ENCODE data around the gene PTPRA.

DNA sequence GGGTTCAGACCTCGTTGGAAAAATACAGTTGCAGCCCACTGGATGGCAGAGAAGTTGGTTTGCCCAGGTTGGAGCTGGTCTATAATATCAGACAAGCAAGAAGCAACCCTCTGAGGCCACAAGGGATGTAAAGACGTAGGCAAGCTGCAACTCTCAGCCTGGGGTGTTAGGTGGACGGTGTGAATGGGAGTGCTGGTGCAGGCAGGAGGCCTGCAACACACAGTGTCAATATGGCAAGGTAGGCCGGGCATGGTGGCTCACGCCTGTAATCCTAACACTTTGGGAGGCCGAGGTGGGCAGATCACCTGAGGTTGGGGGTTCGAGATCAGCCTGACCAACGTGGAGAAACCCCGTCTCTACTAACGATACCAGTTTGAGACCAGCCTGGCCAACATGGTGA, 22.2 kb upstream of the PTPRA start:
- TF ChIP-seq, protein P1, sequence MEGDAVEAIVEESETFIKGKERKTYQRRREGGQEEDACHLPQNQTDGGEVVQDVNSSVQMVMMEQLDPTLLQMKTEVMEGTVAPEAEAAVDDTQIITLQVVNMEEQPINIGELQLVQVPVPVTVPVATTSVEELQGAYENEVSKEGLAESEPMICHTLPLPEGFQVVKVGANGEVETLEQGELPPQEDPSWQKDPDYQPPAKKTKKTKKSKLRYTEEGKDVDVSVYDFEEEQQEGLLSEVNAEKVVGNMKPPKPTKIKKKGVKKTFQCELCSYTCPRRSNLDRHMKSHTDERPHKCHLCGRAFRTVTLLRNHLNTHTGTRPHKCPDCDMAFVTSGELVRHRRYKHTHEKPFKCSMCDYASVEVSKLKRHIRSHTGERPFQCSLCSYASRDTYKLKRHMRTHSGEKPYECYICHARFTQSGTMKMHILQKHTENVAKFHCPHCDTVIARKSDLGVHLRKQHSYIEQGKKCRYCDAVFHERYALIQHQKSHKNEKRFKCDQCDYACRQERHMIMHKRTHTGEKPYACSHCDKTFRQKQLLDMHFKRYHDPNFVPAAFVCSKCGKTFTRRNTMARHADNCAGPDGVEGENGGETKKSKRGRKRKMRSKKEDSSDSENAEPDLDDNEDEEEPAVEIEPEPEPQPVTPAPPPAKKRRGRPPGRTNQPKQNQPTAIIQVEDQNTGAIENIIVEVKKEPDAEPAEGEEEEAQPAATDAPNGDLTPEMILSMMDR (IDR thresholded peaks at IDR 0.05 in 4 of 5, conservative IDR thresholded peaks at IDR 0.05 in 1 of 5) = no peak
- no peak for TF ChIP-seq POLR2A (IDR thresholded peaks at IDR 0.05)

All from gastrocnemius medialis (tissue), 4 donors.